H9 (cell line): ENCODE data around the gene SCFD2. TPM values are rescaled to one million over a fixed set of nuclear protein-coding genes. Genes with fewer than 3 reads are reported as not detected.

Source experiments
- DNase-seq: peaks from one replicate; pipeline ENCODE4 v3.0.0-alpha.2; 2017
- H2AFZ ChIP-seq: one replicate; pipeline ENCODE4 v1.6.1; 2013; ENCODE audit warnings: mild to moderate bottlenecking, low read length, control low read depth, moderate library complexity
- H2AK5ac ChIP-seq: 2 replicates; pipeline ENCODE4 v1.6.1; 2013; ENCODE audit warnings: low read length, control low read depth, mixed read lengths; ENCODE audit not compliant: insufficient read length
- H2BK120ac ChIP-seq: one replicate; pipeline ENCODE4 v1.6.1; 2013; ENCODE audit warnings: low read depth, mild to moderate bottlenecking, low read length, control low read depth, inconsistent platforms; ENCODE audit not compliant: poor library complexity, severe bottlenecking
- H2BK12ac ChIP-seq: 2 replicates; pipeline ENCODE4 v1.6.1; 2013; ENCODE audit warnings: low read length, control low read depth, mixed read lengths, low read depth; ENCODE audit not compliant: insufficient read length
- H2BK15ac ChIP-seq: 2 replicates; pipeline ENCODE4 v1.6.1; 2013; ENCODE audit warnings: low read depth, low read length, control low read depth
- H2BK20ac ChIP-seq: one replicate; pipeline ENCODE4 v1.6.1; 2013; ENCODE audit warnings: low read depth, mild to moderate bottlenecking, low read length, control low read depth, inconsistent platforms; ENCODE audit not compliant: poor library complexity, severe bottlenecking
- H2BK5ac ChIP-seq: 2 replicates; pipeline ENCODE4 v1.6.1; 2013; ENCODE audit warnings: low read length, control low read depth, mixed read lengths; ENCODE audit not compliant: insufficient read length
- H3K14ac ChIP-seq: 2 replicates; pipeline ENCODE4 v1.6.1; 2013; ENCODE audit warnings: low read length, control low read depth; ENCODE audit not compliant: insufficient read depth
- H3K18ac ChIP-seq: 2 replicates; pipeline ENCODE4 v1.6.1; 2013; ENCODE audit warnings: low read depth, mild to moderate bottlenecking, mixed read lengths, low read length, control low read depth; ENCODE audit not compliant: insufficient read length
- H3K23ac ChIP-seq: 2 replicates; pipeline ENCODE4 v1.6.1; 2013; ENCODE audit warnings: low read length, control low read depth, mixed read lengths, low read depth; ENCODE audit not compliant: insufficient read length
- H3K23me2 ChIP-seq: 2 replicates; pipeline ENCODE4 v1.6.1; 2013; ENCODE audit warnings: low read depth, mild to moderate bottlenecking, mixed read lengths, low read length, control low read depth; ENCODE audit not compliant: insufficient read length, poor library complexity, severe bottlenecking
- H3K27ac ChIP-seq: 2 replicates; pipeline ENCODE4 v1.5.1; 2013; ENCODE audit warnings: low read length, control low read depth, mixed read lengths, low read depth; ENCODE audit not compliant: insufficient read length
- H3K27me3 ChIP-seq: 2 replicates; pipeline ENCODE4 v1.6.1; 2013; ENCODE audit warnings: low read length, control low read depth, inconsistent platforms; ENCODE audit not compliant: insufficient read depth
- H3K4ac ChIP-seq: 2 replicates; pipeline ENCODE4 v1.6.1; 2013; ENCODE audit warnings: low read depth, mild to moderate bottlenecking, control low read depth, inconsistent platforms, low read length, moderate library complexity
- H3K4me1 ChIP-seq: 2 replicates; pipeline ENCODE4 v1.6.1; 2013; ENCODE audit warnings: low read length, control low read depth, inconsistent platforms; ENCODE audit not compliant: insufficient read depth
- H3K4me2 ChIP-seq: 2 replicates; pipeline ENCODE4 v1.6.1; 2013; ENCODE audit warnings: low read length, control low read depth, mixed read lengths; ENCODE audit not compliant: insufficient read length, insufficient read depth
- H3K56ac ChIP-seq: 2 replicates; pipeline ENCODE4 v1.6.1; 2013; ENCODE audit warnings: low read depth, mild to moderate bottlenecking, mixed read lengths, low read length, control low read depth; ENCODE audit not compliant: insufficient read length
- H3K79me1 ChIP-seq: 2 replicates; pipeline ENCODE4 v1.6.1; 2013; ENCODE audit warnings: low read depth, mild to moderate bottlenecking, moderate library complexity, low read length, control low read depth, inconsistent platforms; ENCODE audit not compliant: insufficient read depth, poor library complexity, severe bottlenecking
- H3K79me2 ChIP-seq: 2 replicates; pipeline ENCODE4 v1.6.1; 2013; ENCODE audit warnings: low read length, control low read depth, inconsistent platforms; ENCODE audit not compliant: insufficient read depth
- H3K9ac ChIP-seq: 2 replicates; pipeline ENCODE4 v1.6.1; 2013; ENCODE audit warnings: low read length, control low read depth, mixed read lengths; ENCODE audit not compliant: insufficient read length; ENCODE audit errors: extremely low read depth
- H3K9me3 ChIP-seq: one replicate; pipeline ENCODE4 v1.6.1; 2013; ENCODE audit warnings: low read depth, low read length, inconsistent platforms; ENCODE audit not compliant: control insufficient read depth
- H3T11ph ChIP-seq: one replicate; pipeline ENCODE4 v1.6.1; 2013; ENCODE audit warnings: mild to moderate bottlenecking, low read length, control low read depth, inconsistent platforms
- H4K20me1 ChIP-seq: one replicate; pipeline ENCODE4 v1.6.1; 2013; ENCODE audit not compliant: control insufficient read depth, insufficient read length, insufficient read depth
- H4K5ac ChIP-seq: 2 replicates; pipeline ENCODE4 v1.6.1; 2013; ENCODE audit warnings: low read depth, mild to moderate bottlenecking, mixed read lengths, low read length, control low read depth; ENCODE audit not compliant: insufficient read length
- H4K8ac ChIP-seq: replicated peaks from 2 replicates; pipeline ENCODE4 v1.6.1; 2013; ENCODE audit warnings: low read length, control low read depth, mixed read lengths, low read depth; ENCODE audit not compliant: insufficient read length
- H4K91ac ChIP-seq: 2 replicates; pipeline ENCODE4 v1.6.1; 2013; ENCODE audit warnings: low read depth, mild to moderate bottlenecking, moderate library complexity, mixed read lengths, low read length, control low read depth; ENCODE audit not compliant: insufficient read length
- H3K27ac Mint-ChIP-seq, 3 experiments: 2 replicates in 2 of 3; 3 replicates in 1 of 3; pipeline ENCODE4 v1.8.0; 2020 to 2021; ENCODE audit warnings: mixed read lengths in 3 of 3, mild to moderate bottlenecking in 1 of 3, moderate library complexity in 1 of 3
- H3K27me3 Mint-ChIP-seq: 2 replicates; pipeline ENCODE4 v1.8.0; 2021; ENCODE audit warnings: low read depth, mild to moderate bottlenecking, moderate library complexity, mixed read lengths
- H3K36me3 Mint-ChIP-seq, 3 experiments: 2 replicates in 2 of 3; 3 replicates in 1 of 3; pipeline ENCODE4 v1.8.0; 2020 to 2021; ENCODE audit warnings: low read depth in 3 of 3, mixed read lengths in 3 of 3; ENCODE audit not compliant: insufficient read depth in 1 of 3
- H3K4me1 Mint-ChIP-seq, 2 experiments: 2 replicates each; pipeline ENCODE4 v1.8.0; 2020; ENCODE audit warnings: mixed read lengths in 2 of 2
- H3K4me3 Mint-ChIP-seq, 2 experiments: 2 replicates in 1 of 2; 3 replicates in 1 of 2; pipeline ENCODE4 v1.8.0; 2020 to 2021; ENCODE audit warnings: mild to moderate bottlenecking in 2 of 2, mixed read lengths in 2 of 2, moderate library complexity in 1 of 2
- H3K9me3 Mint-ChIP-seq, 2 experiments: 2 replicates in 1 of 2; 3 replicates in 1 of 2; pipeline ENCODE4 v1.8.0; 2020; ENCODE audit warnings: mild to moderate bottlenecking in 2 of 2, mixed read lengths in 2 of 2, moderate library complexity in 1 of 2
- WGBS: extraction: QIAGEN DNeasy Blood & Tissue Kit; methylation state at CpG from one replicate; pipeline ENCODE4 v1.1.7; 2013; ENCODE audit warnings: missing lambda C conversion rate, low lambda C conversion rate, mixed read lengths; ENCODE audit not compliant: insufficient read length; ENCODE audit errors: extremely low coverage; 5-methylcytosine and 5-hydroxymethylcytosine counted together
- total RNA-seq: library from RNA; stranded (reverse); gene quantifications from 2 replicates; pipeline ENCODE4 v1.2.1, GENCODE V29; 2021
- TF ChIP-seq, protein P1 (sequence below): fragments of 200-600 bp; sonication (generic); conservative IDR thresholded peaks from 3 replicates; pipeline ENCODE4 v1.8.0; 2021; ENCODE audit warnings: antibody characterized with exemption, mild to moderate bottlenecking

Gene SCFD2
- total RNA-seq, 1 experiment from 2014 or later: 10.1 TPM

DNA sequence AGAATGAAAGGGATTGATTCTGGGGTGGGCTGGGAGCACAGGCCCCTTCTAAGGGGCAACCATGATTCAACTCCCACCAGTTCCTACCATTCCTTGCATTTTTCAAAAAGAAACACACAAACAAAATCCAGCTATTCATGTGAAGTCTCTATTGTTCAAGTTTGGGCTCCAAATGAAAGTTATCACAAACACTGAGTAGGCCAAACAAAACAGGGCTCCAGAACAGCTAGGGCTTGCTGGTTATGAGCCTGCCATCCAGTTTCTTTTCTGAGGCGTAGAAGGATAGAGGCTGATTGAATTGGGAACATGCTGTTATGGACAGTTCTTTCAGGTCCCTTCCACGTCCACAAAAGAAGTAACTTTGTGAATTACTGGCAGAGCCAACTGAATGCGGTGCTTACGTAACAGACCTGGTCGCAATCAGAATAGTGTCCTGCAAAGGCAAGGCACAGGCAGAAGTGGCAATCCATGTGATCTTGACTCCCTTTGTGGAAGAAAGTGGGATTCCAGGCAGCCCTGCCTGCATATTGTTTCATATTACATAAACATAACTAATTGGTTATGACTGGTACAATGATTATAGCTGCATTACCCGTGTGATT is 244.5 kb downstream of the SCFD2 start:
- Mint-ChIP-seq H3K4me1 (peaks cover 11 to 13% of the 10 kb centered on the region in 2 experiments), H3K27ac (no peak overlapping the region; a peak in 1 of 7 replicates), H3K9me3 (no peaks in the 10 kb centered on the region), H3K36me3 (no peaks in the 10 kb centered on the region), H3K27me3 (no peaks in the 10 kb centered on the region), H3K4me3 (no peak overlapping the region)
- no peaks in the 10 kb centered on the region for H3K79me2 ChIP-seq
- H3K14ac ChIP-seq: no peak overlapping the region
- TF ChIP-seq, protein P1, sequence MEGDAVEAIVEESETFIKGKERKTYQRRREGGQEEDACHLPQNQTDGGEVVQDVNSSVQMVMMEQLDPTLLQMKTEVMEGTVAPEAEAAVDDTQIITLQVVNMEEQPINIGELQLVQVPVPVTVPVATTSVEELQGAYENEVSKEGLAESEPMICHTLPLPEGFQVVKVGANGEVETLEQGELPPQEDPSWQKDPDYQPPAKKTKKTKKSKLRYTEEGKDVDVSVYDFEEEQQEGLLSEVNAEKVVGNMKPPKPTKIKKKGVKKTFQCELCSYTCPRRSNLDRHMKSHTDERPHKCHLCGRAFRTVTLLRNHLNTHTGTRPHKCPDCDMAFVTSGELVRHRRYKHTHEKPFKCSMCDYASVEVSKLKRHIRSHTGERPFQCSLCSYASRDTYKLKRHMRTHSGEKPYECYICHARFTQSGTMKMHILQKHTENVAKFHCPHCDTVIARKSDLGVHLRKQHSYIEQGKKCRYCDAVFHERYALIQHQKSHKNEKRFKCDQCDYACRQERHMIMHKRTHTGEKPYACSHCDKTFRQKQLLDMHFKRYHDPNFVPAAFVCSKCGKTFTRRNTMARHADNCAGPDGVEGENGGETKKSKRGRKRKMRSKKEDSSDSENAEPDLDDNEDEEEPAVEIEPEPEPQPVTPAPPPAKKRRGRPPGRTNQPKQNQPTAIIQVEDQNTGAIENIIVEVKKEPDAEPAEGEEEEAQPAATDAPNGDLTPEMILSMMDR: no peak
- no peak overlapping the region for H4K91ac ChIP-seq
- no peak overlapping the region for H3K9ac ChIP-seq
- H3K27me3 ChIP-seq: no peaks in the 10 kb centered on the region
- no peak overlapping the region for H4K5ac ChIP-seq
- H2BK5ac ChIP-seq: no peak overlapping the region
- no peak overlapping the region for H2AK5ac ChIP-seq
- H2BK120ac ChIP-seq: no peak overlapping the region
- H2BK20ac ChIP-seq: no peak overlapping the region
- H4K8ac ChIP-seq: no peak overlapping the region
- H3K4me2 ChIP-seq: no peak overlapping the region
- H3T11ph ChIP-seq: no peak overlapping the region
- no CpG with 5 or more reads among the region's 6 CpGs for WGBS
- H2BK15ac ChIP-seq: no peak overlapping the region
- H2AFZ ChIP-seq: no peak overlapping the region
- no peak overlapping the region for H3K4ac ChIP-seq
- no peak overlapping the region for H3K56ac ChIP-seq
- no peak overlapping the region for H3K23ac ChIP-seq
- no peak overlapping the region for H3K27ac ChIP-seq
- peak overlapping the region; percentile 45 for H2BK12ac ChIP-seq
- no peak for DNase-seq
- H3K18ac ChIP-seq: no peak overlapping the region
- H4K20me1 ChIP-seq: no peaks in the 10 kb centered on the region
- H3K4me1 ChIP-seq: no peaks in the 10 kb centered on the region
- H3K9me3 ChIP-seq: no peaks in the 10 kb centered on the region
- H3K23me2 ChIP-seq: no peaks in the 10 kb centered on the region
- no peaks in the 10 kb centered on the region for H3K79me1 ChIP-seq
